Measurements from ENCODE around the gene TSPEAR.

Gene TSPEAR

DNA sequence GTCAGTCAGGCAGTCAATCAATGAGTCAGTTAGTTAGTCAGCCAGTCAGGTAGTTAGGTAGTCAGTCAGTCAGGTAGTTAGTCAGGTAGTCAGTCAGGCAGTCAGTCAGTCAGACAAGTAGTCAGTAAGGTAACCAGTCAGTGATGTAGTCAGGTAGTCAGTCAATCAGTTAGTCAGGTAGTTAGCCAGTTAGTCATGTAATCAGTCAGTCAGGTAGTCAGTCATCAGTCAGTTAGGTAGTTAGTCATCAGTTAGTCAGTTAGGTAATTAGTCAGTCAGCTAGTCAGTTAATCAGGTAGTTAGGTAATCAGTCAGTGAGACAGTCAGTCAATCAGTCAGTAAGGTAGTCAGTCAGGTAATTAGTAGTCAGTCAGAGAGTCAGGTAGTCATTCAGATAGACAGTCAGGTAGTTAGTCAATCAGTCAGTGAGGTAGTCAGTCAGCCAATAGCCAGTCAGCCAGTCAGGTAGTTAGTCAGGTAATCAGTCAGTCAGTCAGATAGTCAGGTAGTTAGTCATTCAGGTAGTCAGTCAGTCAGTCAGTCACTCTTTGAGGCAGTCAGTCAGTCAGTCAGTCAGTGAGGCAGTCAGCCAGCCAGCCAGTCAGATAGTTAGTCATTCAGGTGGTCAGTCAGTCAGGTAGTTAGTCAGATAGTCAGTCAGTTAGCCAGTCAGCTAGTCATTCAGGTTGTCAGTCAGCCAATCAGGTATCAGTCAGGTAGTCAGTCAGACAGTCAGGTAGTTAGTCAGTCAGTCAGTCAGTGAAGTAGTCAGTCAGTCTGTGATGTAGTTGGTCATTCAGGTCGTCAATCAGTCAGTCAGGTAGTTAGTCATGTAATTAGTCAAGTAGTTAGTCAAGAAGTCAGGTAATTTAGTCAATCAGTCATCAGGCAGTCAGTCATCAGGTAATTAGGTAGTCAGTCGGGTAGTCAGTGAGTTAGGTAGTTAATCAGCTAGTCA, 186.7 kb downstream of the TSPEAR start:
- TF ChIP-seq CTCF (IDR thresholded peaks at IDR 0.05): no peak
- H3K4me3 ChIP-seq (ENCODE audit: low read depth in 1 of 2, low read length in 1 of 2): no peak overlapping the region
- no peaks in the 10 kb centered on the region for H3K27me3 ChIP-seq
- no peaks in the 10 kb centered on the region for H3K9me3 ChIP-seq
- no peak overlapping the region for H3K27ac ChIP-seq
- no peaks in the 10 kb centered on the region for H3K36me3 ChIP-seq
- no peaks in the 10 kb centered on the region for H3K4me1 ChIP-seq (ENCODE audit: control insufficient read depth in 1 of 2, insufficient read depth in 1 of 2, low read depth in 1 of 2, low read length in 1 of 2)

- no peaks in the 10 kb centered on the region for H3K9me3 ChIP-seq
- no peaks in the 10 kb centered on the region for H3K36me3 ChIP-seq
These were observed 187.6 kb downstream of the TSPEAR start for GRCh38 chr21:44523567-44524413.

DNA sequence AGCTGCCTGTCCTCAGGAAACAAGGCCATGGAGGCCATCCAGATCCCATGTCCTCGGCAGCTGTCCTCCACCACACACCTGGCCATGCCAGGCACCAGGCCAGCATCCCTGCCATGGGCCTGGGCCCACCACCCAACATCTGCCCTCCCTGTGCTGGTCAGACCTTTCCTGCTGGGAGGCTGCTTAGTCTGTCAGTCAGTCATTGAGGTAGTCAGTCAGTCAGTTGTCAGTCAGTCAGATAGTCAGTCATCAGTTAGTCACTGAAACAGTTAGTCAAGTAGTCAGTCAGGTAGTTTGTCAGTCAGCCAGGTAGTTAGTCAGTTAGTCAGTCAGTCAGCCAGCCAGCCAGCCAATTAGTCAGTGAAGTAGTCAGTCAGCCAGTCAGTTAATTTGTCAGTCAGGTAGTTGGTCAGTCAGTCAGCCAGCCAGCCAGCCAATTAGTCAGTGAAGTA, 188.6 kb downstream of the TSPEAR start:
- Histone ChIP-seq H3K9me3 (no peaks in the 10 kb centered on the region), H3K36me3 (no peaks in the 10 kb centered on the region), H3K4me3 (ENCODE audit: low read depth in 1 of 2, low read length in 1 of 2) (no peak overlapping the region), H3K27ac (no peak overlapping the region), H3K4me1 (ENCODE audit: control insufficient read depth in 1 of 2, insufficient read depth in 1 of 2, low read depth in 1 of 2, low read length in 1 of 2) (no peaks in the 10 kb centered on the region), H3K27me3 (no peaks in the 10 kb centered on the region)
- TF ChIP-seq CTCF (IDR thresholded peaks at IDR 0.05): no peak

More at GRCh38 chr21:44523567-44524413, 187.6 kb downstream of the TSPEAR start:
- Histone ChIP-seq H3K4me3 (ENCODE audit: low read depth in 1 of 2, low read length in 1 of 2) (no peak overlapping the region), H3K4me1 (ENCODE audit: control insufficient read depth in 1 of 2, insufficient read depth in 1 of 2, low read depth in 1 of 2, low read length in 1 of 2) (no peaks in the 10 kb centered on the region), H3K27ac (no peak overlapping the region), H3K27me3 (no peaks in the 10 kb centered on the region)
- TF ChIP-seq CTCF (IDR thresholded peaks at IDR 0.05): no peak

DNA sequence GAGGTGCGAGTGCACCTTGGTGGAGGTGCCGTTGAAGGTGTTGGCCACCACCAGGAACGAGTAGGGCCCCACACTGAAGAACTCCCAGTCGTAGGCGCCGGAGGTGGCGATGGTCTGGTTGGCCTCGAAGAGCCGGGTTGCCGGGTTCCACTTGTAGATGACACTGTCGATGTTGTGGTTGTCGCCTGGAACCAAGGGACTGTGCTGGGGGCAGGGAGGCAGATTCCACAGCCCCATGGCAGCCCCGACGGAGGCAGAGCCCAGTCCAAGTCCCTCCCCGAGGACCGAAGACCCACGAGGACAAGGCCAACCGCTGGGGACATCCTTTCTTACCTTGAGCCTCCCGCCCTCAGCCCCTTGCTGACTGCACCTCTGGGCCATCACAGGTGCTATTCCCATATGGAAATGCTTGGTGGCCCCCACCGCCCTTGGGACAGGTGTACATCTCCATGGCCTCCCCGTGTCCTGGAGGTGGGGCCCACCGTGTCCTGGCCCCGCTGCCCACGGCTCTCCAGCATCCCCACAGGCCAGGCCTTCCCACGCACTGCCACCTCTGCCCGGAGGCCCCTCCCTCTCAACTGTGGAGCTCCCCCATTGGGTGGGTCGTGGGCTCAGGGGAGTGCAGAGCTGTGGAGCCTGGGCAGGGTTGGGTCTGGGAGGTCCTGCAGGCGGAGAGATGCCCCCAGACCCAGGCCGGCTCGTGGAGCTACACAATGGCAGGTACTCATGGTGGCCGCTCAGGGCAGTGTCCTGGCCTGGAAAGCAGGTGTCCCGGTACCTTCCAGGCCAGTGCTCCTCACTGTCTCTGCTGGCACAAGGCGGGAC, 189.2 kb downstream of the TSPEAR start:
- Histone ChIP-seq H3K36me3 (no peaks in the 10 kb centered on the region), H3K4me3 (ENCODE audit: low read depth in 1 of 2, low read length in 1 of 2) (no peak overlapping the region), H3K4me1 (ENCODE audit: control insufficient read depth in 1 of 2, insufficient read depth in 1 of 2, low read depth in 1 of 2, low read length in 1 of 2) (peaks cover 0 to 2% of the 10 kb centered on the region in 2 experiments), H3K27me3 (no peaks in the 10 kb centered on the region), H3K9me3 (no peaks in the 10 kb centered on the region), H3K27ac (no peak overlapping the region)
- TF ChIP-seq CTCF (IDR thresholded peaks at IDR 0.05): no peak

All from neutrophil (primary cell).